GOT3 (cell line): ENCODE measurements around the gene THADA.

ENCODE experiments used
- DNase-seq: peaks from one replicate; lab custom pipeline; 2025; ENCODE audit warnings: mixed read lengths; lab: John Stamatoyannopoulos, UW

THADA gene

DNA sequence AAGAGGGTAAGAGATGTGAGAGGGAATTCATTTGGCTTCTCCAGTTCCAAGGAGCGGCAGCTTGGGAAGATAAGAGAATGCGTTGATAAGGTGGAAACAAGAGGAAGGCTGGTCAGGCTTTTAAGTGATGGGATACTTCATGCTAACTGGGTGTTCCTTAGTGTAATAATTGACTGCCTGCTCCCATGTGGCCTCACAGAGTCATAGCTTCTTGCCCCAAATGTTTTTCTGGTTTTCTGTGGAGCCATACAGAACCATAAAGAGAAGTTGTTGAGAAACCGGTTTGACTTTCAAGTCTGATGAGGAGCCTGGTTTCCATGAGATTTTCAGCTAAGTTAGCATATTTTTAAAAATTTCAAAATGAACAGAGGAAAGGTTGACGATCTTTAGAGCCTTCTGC, 272.0 kb downstream of the THADA start:
- no peak for DNase-seq

DNA sequence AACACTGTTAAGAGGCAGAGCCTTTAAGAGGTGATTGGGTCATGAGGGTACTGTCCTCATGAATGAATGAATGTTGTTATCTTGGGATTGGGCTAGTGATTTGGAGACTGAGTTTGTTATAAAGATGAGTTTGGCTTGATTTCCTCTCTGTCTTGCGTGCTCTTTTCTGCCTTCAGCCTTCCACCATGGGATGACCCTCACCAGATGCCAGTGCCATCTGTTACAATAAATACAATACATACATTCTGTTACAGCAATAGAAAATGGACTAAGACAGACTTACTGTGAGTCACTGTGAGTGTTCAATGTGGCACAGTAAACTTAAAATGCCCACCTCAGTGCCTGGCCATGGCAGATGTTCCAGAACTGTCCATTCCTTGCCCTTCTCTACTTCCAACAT, 274.4 kb downstream of the THADA start:
- no peak for DNase-seq

DNA sequence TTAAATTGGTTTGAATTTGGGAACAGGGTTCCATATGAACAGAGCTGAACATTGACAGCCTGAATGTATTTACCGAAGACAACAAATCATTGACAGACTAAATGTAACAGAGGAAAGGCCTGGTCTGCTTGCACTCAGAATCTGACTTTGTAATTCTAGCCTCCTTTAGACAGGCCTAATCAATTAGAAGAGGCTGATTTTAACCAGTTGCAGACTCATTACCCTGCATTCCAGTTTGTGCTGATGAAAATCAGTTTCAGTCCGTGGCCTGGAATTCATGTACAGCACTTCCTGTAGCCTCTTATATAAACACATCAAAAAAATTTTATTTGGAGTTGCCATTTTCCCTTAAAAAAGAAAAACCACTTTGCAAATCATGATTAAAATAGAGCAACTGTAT, 276.3 kb downstream of the THADA start:
- DNase-seq, result no peak

DNA sequence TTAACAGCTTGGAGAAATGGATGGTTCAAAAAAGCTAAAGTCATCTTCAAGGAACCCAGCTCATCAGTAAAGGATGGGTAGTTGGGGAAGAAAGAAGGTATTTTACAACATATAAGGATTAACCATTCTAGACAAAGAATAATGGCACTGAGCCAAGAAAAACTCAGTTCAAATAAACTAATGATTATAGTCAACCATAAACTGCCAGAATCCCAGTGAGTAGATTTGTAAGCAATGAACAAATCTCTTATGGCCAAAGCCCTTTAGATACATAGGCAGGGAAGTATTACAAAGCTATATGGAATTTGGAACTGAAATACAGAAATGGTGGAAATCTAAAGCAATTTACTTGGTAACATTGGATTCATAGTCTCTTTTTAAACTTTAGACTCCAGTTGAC, 277.0 kb downstream of the THADA start:
- DNase-seq, result no peak

DNA sequence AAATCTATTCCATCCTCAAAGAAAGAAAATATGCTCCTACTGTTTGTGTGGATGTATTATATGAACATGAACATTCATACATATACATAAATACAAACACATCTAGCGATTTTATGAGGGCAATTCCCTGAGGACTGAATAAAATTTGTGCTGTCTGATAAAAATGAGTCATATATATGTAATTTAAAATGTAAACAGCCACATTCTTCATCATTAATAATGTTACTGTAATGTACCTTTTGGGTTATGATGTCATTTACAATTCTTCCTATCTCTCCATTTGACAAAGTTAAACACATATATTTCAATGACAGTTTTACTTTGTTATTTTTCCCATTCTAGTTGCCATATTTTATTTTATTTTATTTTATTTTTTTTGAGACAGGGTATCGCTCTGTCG, 278.2 kb downstream of the THADA start:
- DNase-seq, result no peak

DNA sequence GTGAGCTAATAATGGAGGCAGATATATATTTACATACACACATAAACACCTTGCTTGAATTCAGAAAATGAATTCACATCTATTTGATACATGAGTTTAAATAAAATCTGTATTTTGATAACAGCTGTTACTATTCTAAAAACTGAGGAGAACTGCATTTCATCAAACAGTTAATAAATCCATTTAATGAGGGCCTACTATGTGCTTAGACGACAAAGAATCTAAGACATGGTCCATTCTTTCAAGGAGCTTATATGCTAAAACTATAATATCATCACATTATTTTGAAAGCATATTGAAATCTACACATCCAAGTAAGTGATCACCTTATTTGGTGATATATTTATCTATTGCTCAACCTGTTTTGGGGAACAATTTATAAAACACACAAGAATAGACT, 278.6 kb downstream of the THADA start:
- no peak for DNase-seq

DNA sequence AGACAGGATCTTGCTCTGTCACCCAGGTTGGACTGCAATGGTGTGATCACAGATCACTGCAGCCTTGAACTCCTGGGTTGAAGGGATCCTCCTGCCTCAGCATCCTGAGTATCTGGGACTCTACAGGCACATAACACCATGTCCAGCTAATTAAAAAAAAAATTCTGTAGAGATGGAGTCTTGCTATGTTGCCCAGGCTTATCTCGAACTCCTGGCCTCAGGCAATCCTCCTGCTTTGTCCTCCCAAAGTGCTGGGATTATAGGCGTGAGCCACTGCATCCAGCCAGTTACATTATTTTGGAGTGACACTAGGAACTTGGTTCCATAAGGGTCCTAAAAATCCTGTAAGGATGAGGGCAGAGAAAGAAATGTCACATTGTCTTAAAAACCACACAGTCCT, 280.4 kb downstream of the THADA start:
- no peak for DNase-seq

DNA sequence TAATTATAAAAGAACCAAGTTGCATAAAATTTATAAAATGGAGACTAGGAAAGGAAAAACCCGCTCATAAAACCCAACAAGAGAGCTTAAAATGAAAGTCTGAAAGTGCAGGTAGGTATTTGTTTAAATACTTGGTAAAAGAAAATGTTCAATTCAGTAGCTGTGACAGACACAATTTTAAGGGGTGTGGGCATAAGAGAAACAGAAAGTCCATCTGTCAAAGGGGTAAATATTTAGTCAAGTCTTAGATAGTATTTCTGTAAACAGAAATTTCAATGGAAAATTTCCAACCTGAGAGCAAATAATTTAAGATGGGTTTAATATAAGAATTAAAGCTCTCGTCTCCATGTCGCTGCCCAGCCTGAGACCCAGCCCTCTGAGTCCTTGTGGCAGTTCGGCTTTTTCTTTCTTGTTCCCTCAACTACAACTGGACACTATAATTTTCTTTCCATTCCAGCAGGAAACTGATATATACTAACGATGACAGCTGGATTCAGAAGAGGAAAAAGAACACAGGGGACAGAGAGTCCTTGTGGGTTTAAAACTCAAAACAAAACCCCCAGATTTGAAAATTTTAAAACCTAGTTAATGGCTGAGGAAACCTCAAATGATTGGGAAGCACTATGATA, 281.4 kb downstream of the THADA start:
- no peak for DNase-seq

DNA sequence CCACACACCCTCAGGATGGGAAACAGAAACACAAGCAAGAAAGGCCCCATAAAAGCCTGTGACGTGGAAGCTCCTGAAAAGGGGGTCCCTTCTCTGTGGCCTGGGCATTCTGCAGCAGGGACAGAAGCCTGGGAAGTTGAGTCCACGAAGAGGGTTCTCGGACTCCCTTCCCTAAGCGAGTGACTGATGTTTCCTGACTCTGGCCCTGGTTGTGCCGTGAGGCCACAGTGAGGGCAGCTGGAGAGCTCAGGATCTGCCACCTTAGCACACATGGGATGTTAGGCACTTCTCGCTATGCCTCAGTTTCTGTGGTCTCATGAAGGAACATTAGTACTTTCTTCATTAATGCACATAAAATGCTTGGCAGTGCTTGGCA, 282.2 kb downstream of the THADA start:
- DNase-seq, result no peak

DNA sequence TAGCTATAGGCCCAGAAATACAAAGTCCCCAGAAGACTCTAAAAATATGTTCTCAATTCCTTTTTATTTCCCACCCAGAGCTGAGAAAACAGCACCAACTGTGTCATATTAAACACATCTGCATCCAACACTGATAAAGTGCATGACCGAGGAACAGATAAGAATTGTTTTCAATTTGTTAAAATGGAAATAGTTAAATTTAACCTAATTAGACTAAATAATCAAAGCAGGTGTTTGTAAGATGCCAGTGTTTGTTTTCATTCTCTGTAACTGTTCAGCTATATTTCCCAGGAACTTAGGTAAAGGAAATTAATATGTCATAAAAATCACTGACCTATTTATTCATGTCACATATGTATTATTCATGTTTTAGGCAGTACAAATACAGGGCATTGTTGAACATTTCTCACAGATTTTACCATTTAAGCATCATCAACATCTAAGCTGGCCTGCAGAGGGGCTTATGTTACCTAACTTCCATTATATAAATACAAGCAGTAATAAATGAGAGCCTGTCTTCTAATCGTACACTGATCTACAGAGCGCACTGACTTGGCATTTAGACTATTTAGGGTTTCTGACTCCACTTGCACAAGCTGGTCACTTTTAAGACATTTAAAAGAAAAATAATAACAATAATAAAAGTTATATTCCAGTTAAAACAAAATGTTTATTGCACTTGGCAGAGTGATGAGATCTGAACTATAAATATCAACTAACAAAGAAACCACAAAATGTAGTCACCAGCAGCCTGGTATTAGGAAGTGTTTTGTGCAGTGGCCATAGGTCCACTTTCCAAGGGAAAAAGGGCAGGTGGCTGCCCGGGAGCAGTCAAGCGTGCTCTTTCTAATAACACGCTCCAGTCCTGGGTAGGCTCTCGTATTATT, 282.8 kb downstream of the THADA start:
- DNase-seq, result no peak

DNA sequence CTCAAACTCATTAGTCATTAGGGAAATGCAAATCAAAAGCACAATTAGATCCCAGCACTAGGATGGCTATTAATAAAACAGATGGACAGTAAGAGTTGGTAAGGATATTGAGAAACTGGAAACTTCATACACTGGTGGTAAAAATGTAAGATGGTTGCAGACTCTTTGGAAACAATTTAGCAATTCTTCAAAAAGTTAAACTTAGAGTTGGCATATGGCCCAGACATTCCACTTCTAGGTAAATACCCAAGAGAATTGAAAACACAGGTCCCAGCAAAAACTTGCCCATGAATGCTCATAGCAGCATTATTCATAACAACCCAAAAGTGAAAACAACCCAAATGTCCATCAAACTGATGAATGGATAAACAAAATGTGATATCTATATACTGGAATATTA, 284.6 kb downstream of the THADA start:
- no peak for DNase-seq

DNA sequence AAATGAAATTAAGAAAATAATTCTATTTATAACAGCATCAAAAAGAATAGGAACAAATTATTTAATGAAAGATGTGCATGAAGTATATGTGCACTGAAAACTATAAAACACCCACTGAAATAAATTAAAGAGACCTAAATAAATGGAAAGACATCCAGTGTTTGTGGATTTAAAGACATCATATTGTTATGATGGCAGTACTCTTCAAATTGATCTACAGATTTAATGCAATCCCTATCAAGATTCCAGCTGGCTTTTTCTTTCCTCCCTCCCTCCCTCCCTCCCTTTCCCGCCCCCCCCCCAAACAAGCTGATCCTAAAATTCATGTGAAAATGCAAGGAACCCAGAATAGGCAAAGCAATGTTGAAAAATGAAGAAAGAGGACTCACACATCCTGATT, 285.9 kb downstream of the THADA start:
- no peak for DNase-seq

DNA sequence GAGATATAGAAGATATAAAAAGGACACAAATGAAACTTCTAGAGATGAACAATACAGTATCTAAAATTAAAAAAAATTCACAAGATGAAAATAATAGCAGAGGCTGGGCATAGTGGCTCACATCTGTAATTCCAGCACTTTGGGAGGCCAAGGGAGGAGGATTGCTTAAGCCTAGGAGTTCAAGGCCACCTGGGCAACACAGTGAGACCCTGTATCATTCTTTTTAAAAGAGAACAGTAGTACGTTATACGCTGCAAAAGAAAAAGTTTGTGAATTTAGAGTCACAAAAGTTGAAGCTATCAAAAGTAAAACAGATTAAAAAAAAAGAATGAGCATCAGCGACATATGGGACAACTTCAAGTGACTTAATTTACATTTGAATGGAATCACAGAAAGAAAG, 287.9 kb downstream of the THADA start:
- DNase-seq, result no peak

DNA sequence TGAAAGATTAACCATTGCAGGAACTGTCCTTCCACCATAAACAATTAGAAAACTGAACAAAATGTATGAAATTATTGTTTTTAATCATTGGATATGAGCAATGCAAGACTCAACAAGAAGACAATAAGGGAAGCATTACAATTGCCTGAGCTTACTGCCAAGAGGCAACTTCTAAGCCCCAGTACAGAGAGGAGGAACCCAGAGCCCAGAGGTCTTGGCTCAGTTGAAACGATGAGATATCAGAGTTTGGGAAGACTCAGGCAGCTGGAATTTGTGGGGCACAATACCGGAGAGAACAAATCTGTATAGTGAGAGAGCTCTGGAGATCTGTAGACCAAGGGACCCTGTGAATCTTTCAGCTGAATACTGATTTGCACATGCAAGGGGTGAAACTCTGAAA, 288.8 kb downstream of the THADA start:
- no peak for DNase-seq

DNA sequence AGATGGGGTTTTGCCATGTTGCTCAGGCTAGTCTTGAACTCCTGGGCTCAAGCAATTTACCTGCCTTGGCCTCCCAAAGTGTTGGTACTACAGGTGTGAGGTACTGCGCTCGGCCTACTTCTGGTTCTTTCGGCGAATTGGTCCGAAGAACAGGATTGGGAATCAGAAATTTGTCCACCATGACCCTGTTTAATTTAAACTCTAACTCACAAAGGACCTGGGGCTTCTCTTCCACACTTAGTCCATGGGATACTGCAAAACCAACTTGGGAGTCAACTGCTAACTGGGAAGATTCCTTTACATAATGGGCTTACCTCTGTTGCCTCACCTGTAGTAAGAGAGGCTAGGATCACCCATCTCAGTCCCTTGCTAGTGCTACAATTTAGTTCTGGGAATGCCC, 289.6 kb downstream of the THADA start:
- no peak for DNase-seq

DNA sequence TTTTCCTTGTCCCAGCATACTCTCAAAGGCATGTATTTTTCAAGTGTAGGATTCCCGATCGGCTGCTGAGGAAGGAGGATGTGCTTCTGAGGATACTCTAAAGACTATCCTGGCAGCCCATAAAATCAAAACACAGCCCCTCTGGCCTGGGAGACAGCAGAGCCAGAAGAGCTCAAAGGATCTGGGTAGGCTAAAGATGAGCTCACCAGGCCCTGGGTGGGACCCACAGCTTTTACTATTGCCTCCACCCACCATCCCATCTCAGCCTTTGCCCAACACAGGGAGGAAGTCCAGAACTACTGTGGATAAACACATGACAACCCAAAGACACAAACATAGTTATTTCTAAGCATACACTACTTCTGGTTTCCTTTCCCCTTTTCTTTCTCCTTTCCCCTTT, 290.3 kb downstream of the THADA start:
- no peak for DNase-seq

DNA sequence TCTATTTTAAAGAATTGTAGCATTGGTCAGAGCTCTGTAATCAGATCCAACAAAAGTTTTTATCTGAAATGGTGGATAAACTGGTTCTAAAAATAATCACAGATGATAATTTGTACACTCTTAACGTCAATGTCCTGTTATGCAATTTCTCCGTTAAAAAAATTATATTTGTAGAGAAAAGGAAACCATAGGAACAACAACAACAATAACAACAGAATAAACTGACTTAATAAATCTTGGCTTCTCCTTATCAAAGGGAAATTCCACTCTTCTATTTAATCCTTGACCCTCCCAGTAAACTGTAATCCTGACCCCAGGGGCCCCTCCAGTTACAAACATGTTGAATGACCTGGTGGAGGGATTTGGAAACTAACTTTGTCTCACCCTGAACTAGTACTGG, 290.8 kb downstream of the THADA start:
- no peak for DNase-seq

DNA sequence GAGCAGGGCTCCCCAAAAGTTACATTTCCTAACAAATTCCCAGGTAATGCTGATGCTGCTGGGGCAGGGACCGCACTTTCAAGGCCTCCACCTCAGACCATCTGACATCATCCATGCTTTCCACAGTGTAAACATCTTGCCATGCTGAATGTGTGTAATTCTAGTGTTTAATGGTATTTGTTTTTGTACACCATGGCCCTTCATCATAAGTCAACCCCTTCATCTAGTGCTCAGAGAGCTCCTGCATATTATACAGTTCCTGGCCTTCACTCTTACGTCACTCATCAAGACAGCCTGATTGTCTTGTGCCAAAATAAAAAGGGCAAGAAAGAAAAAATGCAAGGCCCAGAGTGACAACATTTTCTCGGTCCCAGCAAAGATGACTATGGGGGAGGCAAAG, 291.9 kb downstream of the THADA start:
- no peak for DNase-seq

DNA sequence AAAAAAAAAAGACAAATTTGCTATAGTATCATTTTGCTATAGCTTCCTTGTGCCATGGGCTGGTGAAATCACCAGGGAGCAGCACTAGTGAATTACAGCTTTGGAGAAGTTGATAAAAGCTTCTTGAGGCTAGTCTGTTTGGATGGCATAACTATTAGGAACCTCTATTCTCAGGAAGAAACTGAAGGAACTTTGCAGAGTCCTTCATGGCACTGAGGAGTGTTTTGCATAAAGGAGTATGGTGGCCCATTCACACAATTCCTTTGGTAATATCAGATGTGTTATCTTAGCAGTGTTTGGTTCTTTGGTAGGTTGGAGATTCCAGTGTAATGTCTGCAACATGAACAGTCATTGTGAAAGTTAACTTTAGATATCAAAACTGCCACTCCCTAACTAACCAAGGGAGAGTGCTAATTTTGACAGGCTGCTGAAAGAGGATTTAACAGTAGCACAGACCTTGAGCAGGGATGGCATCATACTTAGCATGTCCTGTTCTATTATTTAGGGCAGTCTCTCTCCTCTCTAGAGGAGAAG, 292.8 kb downstream of the THADA start:
- DNase-seq, result no peak

DNA sequence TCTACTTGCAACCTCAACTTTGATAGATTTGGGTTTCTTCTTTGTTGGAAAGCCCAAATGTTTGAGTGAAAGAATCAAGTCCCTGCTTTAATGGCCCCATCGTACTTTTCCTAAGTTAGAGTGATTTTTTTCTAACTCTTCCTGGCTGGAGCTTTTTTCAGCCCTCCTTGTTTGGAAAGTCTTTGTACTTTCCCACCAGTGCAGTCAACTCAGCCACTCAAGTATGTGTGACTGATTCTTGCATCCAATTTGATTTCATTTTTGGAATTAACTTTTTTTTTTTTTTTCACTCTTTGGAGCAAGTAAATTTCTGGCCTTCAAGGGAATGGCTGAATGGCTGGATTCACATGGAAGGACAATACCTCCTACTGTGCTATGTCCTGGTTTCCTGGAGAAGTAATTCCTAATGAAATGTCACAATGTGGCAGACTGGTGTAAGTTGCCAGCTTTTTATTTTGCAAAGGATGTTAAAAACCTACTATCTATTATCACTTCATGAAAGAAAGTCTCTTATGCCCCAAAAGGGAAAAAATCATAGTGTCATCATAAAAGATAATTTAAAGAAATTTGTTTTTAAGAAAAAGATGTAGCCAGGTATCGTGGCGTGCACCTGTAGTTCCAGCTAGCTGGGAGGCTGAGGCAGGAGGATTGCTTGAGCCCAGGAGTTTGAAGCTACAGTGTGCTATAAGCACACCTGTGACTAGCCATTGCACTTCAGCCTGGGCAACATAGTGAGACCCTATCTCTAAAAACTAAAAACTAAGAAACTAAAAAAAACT, 293.5 kb downstream of the THADA start:
- DNase-seq, result no peak

DNA sequence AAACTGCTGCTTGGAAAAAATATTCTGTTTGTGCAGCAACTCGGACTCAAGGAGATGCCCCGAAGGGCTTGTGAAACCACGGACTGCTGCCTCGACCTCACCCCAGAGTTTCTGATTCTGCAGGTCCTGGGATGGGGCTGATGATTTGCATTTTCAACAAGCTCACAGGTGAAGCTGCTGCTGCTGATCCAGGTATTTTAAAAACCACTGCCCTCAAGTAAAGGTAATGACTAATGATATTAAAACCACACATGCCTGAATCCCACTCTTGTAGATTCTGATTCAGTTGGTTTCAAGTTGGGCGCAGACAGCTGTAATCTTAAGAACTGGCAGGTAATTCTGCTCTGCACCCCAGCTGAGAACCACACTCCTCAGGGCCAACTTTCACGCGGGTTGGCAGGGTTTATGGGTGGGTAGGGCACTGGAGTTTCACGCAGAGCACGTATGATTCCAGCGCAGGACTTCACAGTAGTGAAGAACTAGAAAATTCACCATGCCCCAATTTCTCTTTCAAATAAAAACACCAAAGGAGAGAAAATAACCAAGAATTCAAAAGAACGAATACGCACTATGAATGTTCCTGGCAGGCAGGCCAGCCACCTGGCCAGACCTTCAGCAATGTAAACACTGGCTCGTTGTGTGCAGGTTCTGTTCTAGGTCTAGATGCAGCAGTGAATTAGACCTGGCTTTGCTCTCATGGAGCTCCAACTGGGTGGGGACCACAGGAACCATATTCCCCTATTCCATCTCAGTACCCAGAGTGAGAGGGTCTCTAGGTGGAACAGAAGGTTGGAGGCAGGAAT, 294.9 kb downstream of the THADA start:
- no peak for DNase-seq

DNA sequence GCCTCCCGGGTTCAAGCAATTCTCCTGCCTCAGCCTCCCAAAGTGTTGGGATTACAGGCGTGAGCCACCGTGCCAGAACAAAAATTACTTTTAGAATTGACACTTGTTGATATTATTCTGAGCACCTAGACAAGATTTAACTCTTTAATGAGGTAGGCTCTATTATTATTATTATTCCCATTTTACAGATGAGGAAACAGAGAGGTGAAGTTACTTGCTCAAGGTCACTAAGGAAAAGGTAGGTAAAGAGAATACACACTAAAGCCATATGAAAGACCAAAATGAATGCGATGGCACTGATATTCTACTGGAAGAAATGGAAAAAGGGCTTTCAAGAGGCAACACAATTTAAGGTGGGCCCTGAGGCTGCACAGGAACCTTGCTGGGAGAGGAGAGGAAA, 295.6 kb downstream of the THADA start:
- no peak for DNase-seq
